ENCODE measurements around the gene IMPA2.

DNA sequence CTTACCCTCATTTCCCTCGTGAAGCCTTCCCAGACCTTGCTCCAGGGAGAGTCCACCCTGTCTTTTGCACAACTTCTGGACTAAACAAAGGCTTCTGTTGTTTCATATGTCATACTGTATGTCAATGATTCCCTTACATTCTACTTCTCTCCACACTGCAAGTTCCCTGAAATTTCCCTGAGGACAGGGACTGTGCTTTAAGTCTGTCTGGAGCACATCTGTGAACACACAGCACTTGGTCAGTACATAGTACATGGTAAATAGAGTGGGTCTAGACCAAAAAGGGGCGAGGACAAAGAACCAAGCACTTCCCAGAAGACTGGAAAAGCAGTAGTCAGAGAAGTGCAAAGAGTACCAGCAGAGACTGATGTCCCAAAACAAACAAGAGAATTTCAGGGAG is 23.7 kb upstream of the IMPA2 start:
- TF ChIP-seq, protein P1, sequence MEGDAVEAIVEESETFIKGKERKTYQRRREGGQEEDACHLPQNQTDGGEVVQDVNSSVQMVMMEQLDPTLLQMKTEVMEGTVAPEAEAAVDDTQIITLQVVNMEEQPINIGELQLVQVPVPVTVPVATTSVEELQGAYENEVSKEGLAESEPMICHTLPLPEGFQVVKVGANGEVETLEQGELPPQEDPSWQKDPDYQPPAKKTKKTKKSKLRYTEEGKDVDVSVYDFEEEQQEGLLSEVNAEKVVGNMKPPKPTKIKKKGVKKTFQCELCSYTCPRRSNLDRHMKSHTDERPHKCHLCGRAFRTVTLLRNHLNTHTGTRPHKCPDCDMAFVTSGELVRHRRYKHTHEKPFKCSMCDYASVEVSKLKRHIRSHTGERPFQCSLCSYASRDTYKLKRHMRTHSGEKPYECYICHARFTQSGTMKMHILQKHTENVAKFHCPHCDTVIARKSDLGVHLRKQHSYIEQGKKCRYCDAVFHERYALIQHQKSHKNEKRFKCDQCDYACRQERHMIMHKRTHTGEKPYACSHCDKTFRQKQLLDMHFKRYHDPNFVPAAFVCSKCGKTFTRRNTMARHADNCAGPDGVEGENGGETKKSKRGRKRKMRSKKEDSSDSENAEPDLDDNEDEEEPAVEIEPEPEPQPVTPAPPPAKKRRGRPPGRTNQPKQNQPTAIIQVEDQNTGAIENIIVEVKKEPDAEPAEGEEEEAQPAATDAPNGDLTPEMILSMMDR (IDR thresholded peaks at IDR 0.05; ENCODE audit: low read depth, low read length, poor library complexity, severe bottlenecking): no peak
- no peak for TF ChIP-seq EZH2phosphoT487 (IDR thresholded peaks at IDR 0.05; ENCODE audit: borderline replicate concordance, low read length)

All from DOHH2 (cell line).